NT2/D1 (cell line): ENCODE results near the gene GNG14.

ENCODE experiments used
- SUZ12 ChIP-seq: IDR thresholded peaks from 2 replicates; pipeline ENCODE4 v1.6.1; 2011; ENCODE audit not compliant: insufficient read length, insufficient read depth; ENCODE audit errors: extremely low read depth
- YY1 ChIP-seq: IDR thresholded peaks from 2 replicates; pipeline ENCODE4 v1.6.1; 2011; ENCODE audit not compliant: insufficient read length, insufficient read depth
- ZNF274 ChIP-seq: IDR thresholded peaks from 2 replicates; pipeline ENCODE4 v1.6.1; 2011; ENCODE audit warnings: mild to moderate bottlenecking, low read depth, low read length

- TF ChIP-seq YY1, result no peak
- no peak for TF ChIP-seq ZNF274
- TF ChIP-seq SUZ12, result no peak
These were observed 15.2 kb downstream of the GNG14 start for GRCh38 chr19:12703046-12703445.
